ENCODE results near the gene SNX11. TPM values are rescaled to one million over a fixed set of nuclear protein-coding genes. Genes with fewer than 3 reads are reported as not detected.

The SNX11 gene
- total and polyA plus RNA-seq, 2 of the 8 experiments (the other 6 are each of a cell fraction or from before 2014, with no cell fraction given), result 21.1 to 21.4 TPM

DNA sequence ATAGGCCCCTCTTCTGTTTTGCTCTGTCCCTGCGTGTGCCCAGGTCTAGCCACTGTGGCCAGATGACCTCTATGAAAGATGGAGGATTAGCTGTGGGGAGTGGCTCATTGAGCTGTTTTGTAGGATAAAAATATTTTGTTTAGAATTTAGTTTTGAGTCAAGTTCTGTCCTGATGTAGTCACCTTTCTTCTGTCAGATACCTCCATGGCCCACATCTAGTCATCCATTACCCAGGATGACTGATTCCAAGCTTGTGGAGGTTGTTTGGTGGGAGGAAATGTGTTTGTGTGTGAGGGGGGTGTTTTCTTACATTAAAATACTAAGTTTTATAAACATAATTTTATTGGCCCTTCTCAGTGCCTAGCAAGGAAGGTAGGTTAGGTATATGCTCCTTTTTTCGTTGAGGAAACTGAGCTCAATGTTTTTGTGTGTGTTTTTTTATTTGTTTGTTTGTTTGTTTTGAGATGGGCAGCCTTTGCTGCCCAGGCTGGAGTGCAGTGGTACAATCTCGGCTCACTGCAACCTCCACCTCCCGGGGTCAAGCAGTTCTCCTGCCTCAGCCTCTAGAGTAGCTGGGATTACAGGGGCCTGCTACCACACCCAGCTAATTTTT lies 16.3 kb downstream of the SNX11 start:
- ChIA-PET CTCF (ENCODE audit: partially characterized antibody) (interaction anchor here (0.7 to 4.6 kb wide), 17 partner anchors 9 to 689 kb away, joined by 3 to 18 read pairs (median 4); partner anchors contain the start of gene SNX11), POLR2A (ENCODE audit: partially characterized antibody) (interaction anchor here (0.8 to 2.2 kb wide), 6 partner anchors 15 to 75 kb away, joined by 3 to 10 read pairs (median 4); partner anchors contain the start of gene NFE2L1)
- Histone ChIP-seq H2BK12ac (ENCODE audit: low read depth, low read length) (no peak overlapping the region), H3K27me3 (replicated peaks in 1 of 4; ENCODE audit: control insufficient read depth in 3 of 4, extremely low read depth in 1 of 4, insufficient read depth in 3 of 4, low read length in 3 of 4) (no peaks in the 10 kb centered on the region), H4K5ac (ENCODE audit: insufficient read length, low read depth, low read length) (no peak overlapping the region), H2AK5ac (ENCODE audit: low read depth, low read length) (no peak overlapping the region), H4K8ac (ENCODE audit: extremely low read depth, insufficient read depth, low read length) (no peak overlapping the region), H3K27ac (ENCODE audit: low read depth, low read length) (no peak overlapping the region), H3K56ac (replicated peaks; ENCODE audit: insufficient read length, low read depth, low read length) (no peak overlapping the region), H3K4ac (replicated peaks; ENCODE audit: insufficient read length, low read depth, low read length) (no peak overlapping the region), H3K14ac (ENCODE audit: insufficient read length) (no peak overlapping the region), H2BK20ac (ENCODE audit: low read length) (no peak overlapping the region), H4K20me1 (replicated peaks in 1 of 2; ENCODE audit: control insufficient read depth in 1 of 2, insufficient read depth in 2 of 2, low read length in 2 of 2) (no peaks in the 10 kb centered on the region), H3K23ac (ENCODE audit: insufficient read length) (no peak overlapping the region), H3K4me1 (replicated peaks in 1 of 4; ENCODE audit: control insufficient read depth in 3 of 4, insufficient read depth in 4 of 4, low read length in 3 of 4) (no peaks in the 10 kb centered on the region), H2BK5ac (ENCODE audit: low read depth, low read length) (no peak overlapping the region), H3K4me3 (ENCODE audit: extremely low read depth in 1 of 4, insufficient read depth in 2 of 4, low read depth in 3 of 4, low read length in 4 of 4) (no peak overlapping the region), H4K91ac (replicated peaks; ENCODE audit: insufficient read length, low read length) (no peak overlapping the region), H2BK120ac (replicated peaks; ENCODE audit: low read depth, low read length) (no peak overlapping the region), H2AFZ (ENCODE audit: low read length) (no peak overlapping the region), H3K79me2 (ENCODE audit: control insufficient read depth in 1 of 2, insufficient read depth in 2 of 2, low read length in 2 of 2) (no peaks in the 10 kb centered on the region), H3K18ac (ENCODE audit: extremely low read depth, low read length) (no peak overlapping the region), H3K9me3 (ENCODE audit: insufficient read depth in 2 of 2, low read depth in 1 of 2, low read length in 1 of 2) (no peaks in the 10 kb centered on the region), H3K9ac (replicated peaks in 1 of 4; ENCODE audit: extremely low read depth in 1 of 4, low read depth in 3 of 4, low read length in 3 of 4) (no peak overlapping the region), H3K23me2 (ENCODE audit: low read depth, low read length) (no peaks in the 10 kb centered on the region), H2BK15ac (ENCODE audit: low read length) (no peak overlapping the region), H3K79me1 (ENCODE audit: low read depth, low read length) (no peaks in the 10 kb centered on the region), H3K4me2 (ENCODE audit: insufficient read depth in 1 of 2, low read depth in 2 of 2, low read length in 2 of 2) (no peak overlapping the region), H3K36me3 (ENCODE audit: control insufficient read depth in 2 of 4, insufficient read depth in 4 of 4, low read length in 3 of 4) (peaks cover 4 to 22% (median 17%) of the 10 kb centered on the region in 4 experiments; a peak in 7 of 8 replicates)
- WGBS, 2 experiments (ENCODE audit: extremely low coverage in 1 of 2, insufficient coverage in 1 of 2, insufficient read length in 1 of 2, insufficient replicate concordance in 2 of 2, low coverage in 1 of 2, low lambda C conversion rate in 2 of 2, missing lambda C conversion rate in 1 of 2), result 97% methylated on average over 4 of the region's 4 CpGs; no CpG with 5 or more reads in 1 of the 2 experiments
- DNase-seq (ENCODE audit: low read depth in 1 of 2, low spot score in 2 of 2), result no peak
- TF ChIP-seq EP300 (IDR thresholded peaks at IDR 0.05; ENCODE audit: borderline replicate concordance in 1 of 2, low read depth in 2 of 2, low read length in 2 of 2) (no peak), NANOG (IDR thresholded peaks at IDR 0.05; ENCODE audit: insufficient read depth, low read depth, low read length, poor library complexity, severe bottlenecking) (no peak), RNF2 (IDR thresholded peaks at IDR 0.05; ENCODE audit: borderline replicate concordance, low read depth, low read length, missing control alignments, poor library complexity, severe bottlenecking) (no peak), TAF7 (optimal IDR thresholded peaks at IDR 0.05; ENCODE audit: borderline replicate concordance, low read depth, low read length) (no peak), JUN (IDR thresholded peaks at IDR 0.05; ENCODE audit: low read depth, low read length) (no peak), RBBP5 (IDR thresholded peaks at IDR 0.05; ENCODE audit: borderline replicate concordance, low read depth, low read length) (no peak), SP4 (IDR thresholded peaks at IDR 0.05; ENCODE audit: low read length) (no peak)
- no peak for FAIRE-seq
